Measurements from ENCODE around the gene FGFRL1.

FGFRL1 gene

GRCh38 chr4:1062419-1062818, 51.0 kb downstream of the FGFRL1 start:
- no peak overlapping the region for H3K27ac ChIP-seq
- no peak for TF ChIP-seq ZFX (IDR thresholded peaks at IDR 0.05; ENCODE audit: borderline replicate concordance)
- TF ChIP-seq CTCF (IDR thresholded peaks at IDR 0.05), result no peak

DNA sequence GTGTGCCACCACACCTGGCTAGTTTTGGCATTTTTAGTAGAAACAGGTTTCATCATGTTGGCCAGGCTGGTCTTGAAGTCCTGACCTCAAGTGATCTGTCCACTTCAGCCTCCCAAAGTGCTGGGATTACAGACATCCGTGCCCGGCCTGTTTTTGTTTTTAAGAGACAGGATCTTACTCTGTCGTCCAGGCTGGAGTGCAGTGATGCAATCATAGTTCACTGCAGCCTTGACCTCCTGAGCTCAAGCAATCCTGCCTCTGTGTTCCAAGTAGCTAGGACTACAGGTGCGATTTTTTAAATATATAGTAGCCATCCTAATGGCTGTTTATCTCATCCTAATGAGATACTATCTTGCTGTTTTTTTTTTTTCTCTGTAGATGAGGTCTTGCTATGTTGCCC, 54.3 kb downstream of the FGFRL1 start:
- TF ChIP-seq ZFX (IDR thresholded peaks at IDR 0.05; ENCODE audit: borderline replicate concordance) (no peak), CTCF (IDR thresholded peaks at IDR 0.05) (no peak)
- H3K27ac ChIP-seq, result no peak overlapping the region

DNA sequence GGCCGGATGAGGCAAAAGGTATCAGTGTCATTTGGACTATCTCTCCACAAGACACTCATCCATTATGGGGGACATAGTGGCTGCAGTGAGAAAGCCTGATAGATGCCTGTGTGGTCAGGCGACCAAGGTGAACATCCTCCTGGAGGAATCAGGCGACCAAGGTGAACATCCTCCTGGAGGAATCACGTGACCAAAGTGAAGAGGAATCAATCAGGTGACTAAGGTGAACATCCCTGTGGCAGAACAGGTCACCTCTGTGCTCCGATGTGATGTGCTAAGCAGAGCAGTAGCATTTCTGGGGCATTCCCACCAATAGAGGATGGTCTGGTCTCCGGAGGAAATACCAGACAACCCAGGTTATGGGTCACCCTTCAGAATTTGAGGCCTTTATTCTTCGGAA, 58.0 kb downstream of the FGFRL1 start:
- no peak for TF ChIP-seq CTCF (IDR thresholded peaks at IDR 0.05)
- no peak for TF ChIP-seq ZFX (IDR thresholded peaks at IDR 0.05; ENCODE audit: borderline replicate concordance)
- H3K27ac ChIP-seq, result no peak overlapping the region

DNA sequence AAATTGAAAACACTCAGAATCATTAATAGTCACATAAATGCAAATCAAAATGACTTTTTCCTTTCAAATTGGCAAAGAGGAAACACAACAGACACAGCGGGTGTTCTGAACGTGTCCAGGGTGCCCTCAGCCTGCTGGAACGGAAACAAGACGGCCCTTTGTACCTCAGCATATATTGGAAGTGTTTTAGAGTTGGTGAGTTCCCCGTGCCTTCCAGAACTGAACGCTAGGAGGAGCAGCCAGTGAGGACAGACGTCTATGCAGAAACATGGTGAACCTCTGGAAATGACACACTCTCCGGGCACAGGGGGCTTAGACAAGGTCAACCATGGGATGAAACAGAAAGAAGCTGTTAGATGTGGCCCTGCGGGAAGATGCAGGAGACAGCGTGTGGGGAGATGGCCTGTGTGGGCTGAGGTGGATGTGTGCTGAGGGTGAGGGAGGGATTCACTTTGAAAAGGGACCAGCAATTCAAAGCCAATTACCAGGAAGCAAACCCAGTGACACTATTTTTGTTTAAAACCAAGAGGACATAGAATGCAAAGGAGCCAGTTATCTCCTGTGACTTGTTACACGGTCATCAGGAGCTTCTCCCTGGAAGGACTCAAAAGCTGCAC, 61.5 kb downstream of the FGFRL1 start:
- H3K27ac ChIP-seq, result no peak overlapping the region
- no peak for TF ChIP-seq ZFX (IDR thresholded peaks at IDR 0.05; ENCODE audit: borderline replicate concordance)
- TF ChIP-seq CTCF (IDR thresholded peaks at IDR 0.05), result peak; percentile 83

DNA sequence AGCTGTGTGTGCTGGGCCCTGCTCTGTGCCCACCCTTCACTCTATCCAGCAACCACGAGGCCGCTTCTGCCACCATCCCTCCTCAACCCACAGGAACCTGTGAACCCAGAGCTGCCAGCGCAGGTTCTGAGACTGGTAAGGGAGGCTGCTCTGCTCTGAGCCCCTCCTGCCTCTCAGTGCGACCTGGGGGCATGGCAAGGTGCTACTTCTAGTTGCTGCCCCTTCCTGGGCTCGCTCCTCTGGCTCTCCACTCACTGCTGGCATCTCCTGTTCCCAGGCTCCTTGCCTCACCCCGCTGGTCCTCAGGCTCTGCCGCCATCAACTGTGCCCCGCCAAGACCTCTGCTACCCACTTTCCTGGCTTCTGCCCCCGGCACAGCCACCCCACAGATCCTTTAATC, 62.7 kb downstream of the FGFRL1 start:
- no peak overlapping the region for H3K27ac ChIP-seq
- TF ChIP-seq CTCF (IDR thresholded peaks at IDR 0.05), result no peak
- no peak for TF ChIP-seq ZFX (IDR thresholded peaks at IDR 0.05; ENCODE audit: borderline replicate concordance)

DNA sequence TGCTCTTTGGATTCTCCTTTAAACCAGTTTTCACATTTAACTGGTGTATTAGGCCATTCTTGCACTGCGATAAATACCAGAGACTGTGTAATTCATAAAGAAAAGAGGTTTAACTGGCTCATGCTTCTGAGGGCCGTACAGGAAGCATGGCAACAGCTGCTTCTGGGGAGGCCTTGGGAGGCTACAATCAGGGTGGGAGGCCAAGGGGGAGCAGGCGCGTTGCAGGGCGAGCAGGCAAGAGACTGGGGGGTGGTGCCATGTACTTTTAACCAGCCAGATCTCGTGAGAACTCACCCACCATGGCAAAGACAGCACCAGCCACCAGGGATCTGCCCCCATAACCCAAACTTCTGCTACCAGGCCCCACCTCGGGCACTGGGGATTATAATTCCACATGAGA, 63.8 kb downstream of the FGFRL1 start:
- no peak overlapping the region for H3K27ac ChIP-seq
- no peak for TF ChIP-seq CTCF (IDR thresholded peaks at IDR 0.05)
- no peak for TF ChIP-seq ZFX (IDR thresholded peaks at IDR 0.05; ENCODE audit: borderline replicate concordance)

DNA sequence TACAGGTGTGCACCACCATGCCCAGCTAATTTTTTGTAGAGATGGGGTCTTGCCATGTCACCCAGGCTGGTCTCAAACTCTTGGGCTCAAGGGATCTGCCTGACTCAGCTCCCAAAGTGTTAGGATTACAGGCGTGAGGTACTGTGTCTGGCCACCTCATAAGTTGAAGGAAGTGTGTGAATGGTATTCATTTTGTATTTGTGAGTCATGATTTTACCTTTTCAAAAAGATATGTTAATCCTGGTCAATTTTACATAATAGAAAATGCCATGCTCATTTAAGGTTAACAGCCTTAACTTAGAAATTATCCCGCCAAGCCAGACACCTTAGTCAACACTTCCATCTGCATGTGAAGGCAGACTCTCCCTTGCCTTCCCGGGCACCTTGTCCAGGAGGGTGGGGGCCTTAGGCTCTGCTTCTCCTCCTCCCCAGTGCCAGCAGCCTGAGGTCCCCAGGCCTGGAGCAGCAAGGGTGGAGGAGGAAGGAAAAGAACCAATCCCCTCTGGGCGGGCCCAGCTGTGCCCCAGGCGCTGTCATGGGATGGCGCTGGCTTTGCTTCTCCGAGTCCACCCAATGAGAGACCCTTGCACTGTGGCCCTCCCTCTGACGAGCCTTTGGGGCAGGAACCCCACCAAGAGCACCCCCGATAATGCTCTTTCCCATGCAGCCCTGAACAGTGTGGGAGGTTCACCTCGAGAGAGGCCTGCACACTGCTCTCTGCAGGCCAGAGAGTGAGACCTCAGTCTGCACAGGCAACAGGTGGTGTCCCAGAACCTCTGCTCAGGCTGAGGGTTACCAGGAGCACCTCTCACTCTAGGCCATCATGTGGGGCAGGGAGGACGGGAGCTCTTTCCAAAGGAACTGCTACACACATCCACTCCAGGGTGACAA, 64.6 kb downstream of the FGFRL1 start:
- TF ChIP-seq ZFX (IDR thresholded peaks at IDR 0.05; ENCODE audit: borderline replicate concordance) (no peak), CTCF (IDR thresholded peaks at IDR 0.05) (no peak)
- H3K27ac ChIP-seq, result no peak overlapping the region
